Activated CD8-positive, alpha-beta memory T cell treated with anti-CD3 and anti-CD28 coated beads, Interleukin-2, amount 10 ng/mL, durations not matched to agents 7 days and 5 days (primary cell): ENCODE data around the gene DVL2. TPM values are rescaled to one million over a fixed set of nuclear protein-coding genes. Genes with fewer than 3 reads are reported as not detected.

Experiments used
- ATAC-seq: fragments of 150-1000 bp; cut with Tn5 transposase; one replicate; pipeline ENCODE4 v1.10.0; 2021; ENCODE audit warnings: moderate library complexity
- CTCF ChIA-PET: fragments of 350-600 bp; sonication (Branson Sonifier 250); formaldehyde crosslinking; loops from one replicate; lab custom pipeline; 2021; ENCODE audit warnings: antibody characterized with exemption; lab: Charles Lee
- DNase-seq: peaks from one replicate; pipeline ENCODE4 v3.0.0-alpha.2; 2020
- H3K27ac Mint-ChIP-seq: one replicate; pipeline ENCODE4 v1.8.0; 2021; ENCODE audit warnings: mild to moderate bottlenecking, mixed read lengths
- H3K27me3 Mint-ChIP-seq: one replicate; pipeline ENCODE4 v1.8.0; 2021; ENCODE audit warnings: mixed read lengths
- H3K36me3 Mint-ChIP-seq: one replicate; pipeline ENCODE4 v1.8.0; 2021; ENCODE audit warnings: mild to moderate bottlenecking, mixed read lengths
- H3K4me1 Mint-ChIP-seq: one replicate; pipeline ENCODE4 v1.8.0; 2021; ENCODE audit warnings: mixed read lengths
- H3K4me3 Mint-ChIP-seq: one replicate; pipeline ENCODE4 v1.8.0; 2021; ENCODE audit warnings: mild to moderate bottlenecking, moderate library complexity, mixed read lengths
- H3K9me3 Mint-ChIP-seq: one replicate; pipeline ENCODE4 v1.8.0; 2022; ENCODE audit warnings: low read depth, mixed read lengths
- total RNA-seq, 2 experiments: library from RNA; stranded (reverse); gene quantifications; one replicate each; pipeline ENCODE4 v1.2.3, GENCODE V29; 2021

DVL2 gene
- total RNA-seq, 2 experiments from 2014 or later, result 52.7 to 62.0 TPM

GRCh38 chr17:7262192-7262934, 28.0 kb upstream of the DVL2 start, which contains the start of gene CLDN7:
CLDN7 (minus strand) TSS chr17:7262478; CDS start chr17:7262043, 435 bp downstream.
- ATAC-seq (no peak), DNase-seq (no peak)
- H3K36me3 Mint-ChIP-seq, result no peaks in the 10 kb centered on the region
- no peaks in the 10 kb centered on the region for H3K9me3 Mint-ChIP-seq
- H3K27ac Mint-ChIP-seq, result no peak within 1 kb of the TSS
- H3K27me3 Mint-ChIP-seq, result peaks cover 36% of the 10 kb centered on the region
- H3K4me1 Mint-ChIP-seq, result peaks cover 24% of the 10 kb centered on the region
- CTCF ChIA-PET, result interaction anchor here (1.1 to 1.6 kb wide), 3 partner anchors 18 to 41 kb away, joined by 3 to 5 read pairs (median 3); no protein-coding TSS in a partner anchor
- peak within 1 kb of the TSS; percentile 63 for H3K4me3 Mint-ChIP-seq

DNA sequence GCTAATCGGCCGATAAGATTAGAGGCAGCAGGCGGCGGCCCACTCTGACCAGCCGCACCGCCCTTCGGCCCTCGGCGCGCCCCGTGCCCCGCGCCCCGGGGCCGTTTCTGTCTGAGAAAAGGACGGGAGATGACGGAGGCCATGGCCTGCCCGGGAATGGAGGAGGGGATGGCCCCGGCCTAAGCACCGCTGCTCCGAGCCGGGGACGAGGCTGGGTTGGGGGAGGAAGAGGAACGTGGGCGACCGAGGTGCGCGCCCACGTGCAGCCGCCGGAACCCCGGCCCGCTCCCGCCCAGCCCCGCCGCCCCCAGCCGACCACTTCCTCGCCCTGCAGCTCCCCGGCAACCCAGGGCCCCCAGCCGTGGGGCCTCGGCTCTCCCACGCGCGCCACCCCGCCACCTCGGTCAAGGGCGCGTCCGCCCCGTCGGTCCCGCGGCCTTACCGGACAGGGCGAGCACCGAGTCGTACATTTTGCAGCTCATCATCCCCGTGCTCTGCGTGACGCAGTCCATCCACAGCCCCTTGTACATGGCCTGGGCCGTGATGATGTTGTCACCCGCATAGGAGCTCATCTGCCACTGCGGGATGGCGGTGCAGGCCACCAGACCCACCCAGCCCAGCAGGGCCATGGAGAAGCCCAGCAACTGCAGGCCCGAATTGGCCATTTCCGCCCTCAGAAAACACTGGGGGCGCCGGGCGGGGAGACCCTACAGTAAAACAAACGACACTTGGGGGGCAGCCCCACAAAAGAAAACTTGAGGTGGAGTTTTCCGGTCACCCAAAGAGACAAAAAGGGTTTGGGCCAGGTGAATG, 27.3 kb upstream of the DVL2 start:
- CTCF ChIA-PET, result interaction anchor here (1.1 to 1.6 kb wide), 3 partner anchors 19 to 41 kb away, joined by 3 to 5 read pairs (median 3); no protein-coding TSS in a partner anchor
- Mint-ChIP-seq H3K27ac (no peak overlapping the region), H3K27me3 (peaks cover 32% of the 10 kb centered on the region), H3K4me1 (peaks cover 27% of the 10 kb centered on the region), H3K4me3 (peak overlapping the region; percentile 55), H3K9me3 (no peaks in the 10 kb centered on the region), H3K36me3 (peaks cover 4% of the 10 kb centered on the region)
- ATAC-seq (peak; percentile 52), DNase-seq (no peak)

DNA sequence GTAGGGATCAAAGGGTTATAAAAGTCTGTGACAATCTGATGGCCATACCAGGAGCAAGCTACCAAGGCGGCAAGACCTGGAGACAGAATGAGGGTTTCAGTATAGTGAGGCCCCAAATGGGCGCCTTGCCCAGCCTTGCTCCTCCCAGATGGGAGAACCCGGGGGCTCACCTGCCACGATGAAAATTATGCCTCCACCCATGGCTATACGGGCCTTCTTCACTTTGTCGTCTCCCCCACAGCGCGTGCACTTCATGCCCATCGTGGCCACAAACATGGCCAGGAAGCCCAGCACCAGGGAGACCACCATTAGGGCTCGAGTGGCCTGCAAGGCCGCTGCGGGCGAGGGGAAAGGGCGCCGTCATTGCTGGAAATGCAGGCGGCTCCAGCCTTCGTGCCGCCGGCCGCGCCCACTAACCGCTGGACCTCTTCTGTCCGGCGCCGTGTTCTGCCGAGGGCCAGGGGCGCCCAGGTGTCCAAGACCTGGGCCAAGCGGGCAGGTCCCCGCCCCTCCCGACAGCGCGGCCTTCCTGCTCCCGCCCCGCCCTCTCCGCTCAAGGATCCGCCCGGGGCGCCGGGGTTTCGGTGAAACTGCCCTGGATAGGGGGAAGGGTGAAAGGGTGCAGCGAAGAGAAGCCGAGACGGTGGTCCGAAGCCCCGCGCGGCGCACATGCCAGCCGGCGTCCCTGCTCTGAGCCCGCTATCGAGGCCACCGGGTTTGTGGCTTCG, 26.5 kb upstream of the DVL2 start:
- peak; percentile 62 for ATAC-seq
- Mint-ChIP-seq H3K36me3 (peaks cover 8% of the 10 kb centered on the region), H3K4me1 (peaks cover 26% of the 10 kb centered on the region), H3K4me3 (peak overlapping the region; percentile 49), H3K27me3 (peaks cover 28% of the 10 kb centered on the region), H3K9me3 (no peaks in the 10 kb centered on the region), H3K27ac (no peak overlapping the region)
- no peak for DNase-seq
- CTCF ChIA-PET, result interaction anchor here (1.1 to 1.7 kb wide), 4 partner anchors 20 to 40 kb away, joined by 3 to 6 read pairs (median 4); partner anchors contain the start of gene SLC2A4

- H3K4me1 Mint-ChIP-seq, result peaks cover 26% of the 10 kb centered on the region
- no peak overlapping the region for H3K27ac Mint-ChIP-seq
- no peaks in the 10 kb centered on the region for H3K9me3 Mint-ChIP-seq
- peaks cover 28% of the 10 kb centered on the region for H3K27me3 Mint-ChIP-seq
- no peak for DNase-seq
- no peak for ATAC-seq
- H3K4me3 Mint-ChIP-seq, result peak overlapping the region; percentile 24
- CTCF ChIA-PET, result interaction anchor here (1.7 kb wide), 1 partner anchor 21 kb away, joined by 6 read pairs; the partner anchor contains the start of gene SLC2A4
- peaks cover 8% of the 10 kb centered on the region for H3K36me3 Mint-ChIP-seq
These were observed 25.8 kb upstream of the DVL2 start for GRCh38 chr17:7260151-7260550.

- H3K9me3 Mint-ChIP-seq, result no peaks in the 10 kb centered on the region
- H3K4me1 Mint-ChIP-seq, result peaks cover 26% of the 10 kb centered on the region
- H3K36me3 Mint-ChIP-seq, result peaks cover 14% of the 10 kb centered on the region
- no peak overlapping the region for H3K27ac Mint-ChIP-seq
- peaks cover 26% of the 10 kb centered on the region for H3K27me3 Mint-ChIP-seq
- no peak overlapping the region for H3K4me3 Mint-ChIP-seq
- CTCF ChIA-PET, result interaction anchor here (1.7 kb wide), 1 partner anchor 22 kb away, joined by 6 read pairs; the partner anchor contains the start of gene SLC2A4
- ATAC-seq, result no peak
- no peak for DNase-seq
These were observed 25.2 kb upstream of the DVL2 start for GRCh38 chr17:7259555-7259889.

GRCh38 chr17:7258731-7259554, 24.6 kb upstream of the DVL2 start:
- CTCF ChIA-PET, result interaction anchor here (1.7 kb wide), 1 partner anchor 22 kb away, joined by 6 read pairs; the partner anchor contains the start of gene SLC2A4
- Mint-ChIP-seq H3K9me3 (no peaks in the 10 kb centered on the region), H3K4me1 (peaks cover 27% of the 10 kb centered on the region), H3K27ac (no peak overlapping the region), H3K36me3 (peaks cover 16% of the 10 kb centered on the region), H3K27me3 (peaks cover 20% of the 10 kb centered on the region), H3K4me3 (no peak overlapping the region)
- ATAC-seq (no peak), DNase-seq (no peak)

- Mint-ChIP-seq H3K4me3 (no peak overlapping the region), H3K36me3 (peaks cover 21% of the 10 kb centered on the region), H3K27me3 (peaks cover 3% of the 10 kb centered on the region), H3K27ac (peak overlapping the region; percentile 47), H3K9me3 (no peaks in the 10 kb centered on the region), H3K4me1 (peaks cover 23% of the 10 kb centered on the region)
- CTCF ChIA-PET, result interaction anchor here (1.4 kb wide), 1 partner anchor 8 kb away, joined by 4 read pairs; no protein-coding TSS in a partner anchor
- DNase-seq (no peak), ATAC-seq (no peak)
These were observed 22.6 kb upstream of the DVL2 start for GRCh38 chr17:7256766-7257456.

DNA sequence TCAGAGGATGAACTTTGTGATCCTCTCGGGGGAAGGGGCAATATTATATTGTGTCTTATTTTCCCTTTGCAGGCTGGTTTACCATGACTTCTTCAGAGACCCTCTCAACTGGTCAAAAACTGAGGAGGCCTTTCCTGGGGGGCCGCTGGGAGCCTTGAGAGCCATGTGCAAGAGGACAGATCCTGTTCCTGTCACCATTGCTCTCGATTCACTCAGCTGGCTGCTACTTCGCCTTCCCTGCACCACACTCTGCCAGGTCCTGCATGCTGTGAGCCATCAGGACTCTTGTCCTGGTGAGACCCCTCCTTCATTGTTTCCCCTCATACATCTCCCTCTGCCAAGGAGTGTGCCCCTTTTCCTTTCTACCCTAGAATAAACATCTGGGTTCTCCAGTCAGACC, 20.2 kb upstream of the DVL2 start:
- CTCF ChIA-PET, result interaction anchor here (0.7 to 1.5 kb wide), 3 partner anchors 42 to 1817 kb away, joined by 3 to 5 read pairs (median 3); no protein-coding TSS in a partner anchor

GRCh38 chr17:7253082-7253481, 18.8 kb upstream of the DVL2 start:
- H3K27ac Mint-ChIP-seq, result peak overlapping the region; percentile 99
- no peaks in the 10 kb centered on the region for H3K9me3 Mint-ChIP-seq
- CTCF ChIA-PET, result no interaction called here
- DNase-seq, result no peak
- H3K27me3 Mint-ChIP-seq, result no peaks in the 10 kb centered on the region
- ATAC-seq, result no peak
- peak overlapping the region; percentile 91 for H3K4me3 Mint-ChIP-seq
- peaks cover 21% of the 10 kb centered on the region for H3K36me3 Mint-ChIP-seq
- H3K4me1 Mint-ChIP-seq, result peaks cover 41% of the 10 kb centered on the region

More for the DNA sequence above, 20.2 kb upstream of the DVL2 start:
- Mint-ChIP-seq H3K4me3 (no peak overlapping the region), H3K4me1 (peaks cover 31% of the 10 kb centered on the region), H3K36me3 (peaks cover 21% of the 10 kb centered on the region), H3K27me3 (no peaks in the 10 kb centered on the region), H3K9me3 (no peaks in the 10 kb centered on the region), H3K27ac (no peak overlapping the region)
- DNase-seq (no peak), ATAC-seq (no peak)

DNA sequence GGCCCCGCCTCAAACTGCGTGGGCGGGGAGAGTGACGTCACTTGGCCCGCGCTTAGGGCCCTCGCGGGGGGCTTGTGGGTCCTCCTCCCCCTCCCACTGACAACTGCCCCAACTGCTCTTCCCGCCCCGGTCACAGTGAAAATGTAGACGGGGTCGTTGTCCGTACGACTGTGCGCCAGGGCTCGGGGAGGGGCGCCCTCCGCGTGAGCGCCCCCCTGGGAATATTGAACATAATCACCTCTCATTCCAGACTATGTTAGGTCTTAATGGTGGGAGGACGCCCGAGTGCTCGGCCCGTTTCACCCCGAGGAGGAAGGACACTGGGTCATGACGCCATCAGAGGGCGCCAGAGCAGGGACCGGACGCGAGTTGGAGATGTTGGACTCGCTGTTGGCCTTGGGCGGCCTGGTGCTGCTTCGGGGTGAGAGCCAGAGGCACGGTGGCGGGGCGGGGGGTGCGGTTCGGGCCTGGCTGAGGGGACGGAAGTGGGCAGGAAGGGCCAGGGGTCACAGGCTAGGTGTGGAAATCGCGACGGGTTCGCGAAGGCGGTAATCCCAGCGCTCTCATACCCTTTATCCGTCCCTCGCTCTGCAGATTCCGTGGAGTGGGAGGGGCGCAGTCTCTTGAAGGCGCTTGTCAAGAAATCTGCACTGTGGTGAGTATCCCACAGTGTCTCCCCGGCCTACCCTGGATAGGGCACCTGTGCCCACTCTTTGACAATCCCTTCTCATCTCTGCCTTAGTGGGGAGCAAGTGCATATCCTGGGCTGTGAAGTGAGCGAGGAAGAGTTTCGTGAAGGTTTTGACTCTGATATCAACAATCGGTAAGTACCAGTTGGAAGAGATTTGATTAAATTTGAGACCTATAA, 18.1 kb upstream of the DVL2 start, which contains the start of gene ELP5:
TSS of gene ELP5 (plus strand) at position 40 of the 868 bp plus-strand sequence. CDS start at position 376, 336 bp downstream.
- Mint-ChIP-seq H3K27ac (peak within 1 kb of the TSS; percentile 99), H3K9me3 (no peaks in the 10 kb centered on the region), H3K27me3 (no peaks in the 10 kb centered on the region), H3K4me3 (peak within 1 kb of the TSS; percentile 91), H3K36me3 (peaks cover 21% of the 10 kb centered on the region), H3K4me1 (peaks cover 41% of the 10 kb centered on the region)
- DNase-seq (peak; percentile 96), ATAC-seq (peak; percentile 73)
- CTCF ChIA-PET, result interaction anchor here (1.0 to 2.5 kb wide), 6 partner anchors 10 to 44 kb away, joined by 3 to 18 read pairs (median 5); partner anchors contain the start of genes ACADVL, DLG4, GABARAP and PHF23
